Right hindlimb (tissue), 1 donor: ENCODE measurements around the gene ATXN10.
A peak's percentile ranks its signal among the peaks of the same experiment; 100 is the strongest.
"Not testable (repeated sequence)": the region's sequence is repeated elsewhere in the genome, so short reads cannot be mapped to it uniquely, and the experiment has no call there.

Experiments used
- DNase-seq: peaks from one replicate; pipeline ENCODE4 v3.0.0-alpha.2; 2018

ATXN10 gene

GRCh38 chr22:45714390-45714789 is 42.8 kb downstream of the ATXN10 start:
- not testable (repeated sequence) for DNase-seq

- no peak for DNase-seq
Observed at GRCh38 chr22:45717789-45718188, 46.2 kb downstream of the ATXN10 start.

GRCh38 chr22:45718391-45718790 is 46.8 kb downstream of the ATXN10 start:
- DNase-seq, result no peak

GRCh38 chr22:45720839-45721378 is 49.3 kb downstream of the ATXN10 start:
- no peak for DNase-seq

- DNase-seq, result no peak
Observed at GRCh38 chr22:45722006-45722405, 50.4 kb downstream of the ATXN10 start.

GRCh38 chr22:45726081-45726480 is 54.4 kb downstream of the ATXN10 start:
- DNase-seq, result no peak

GRCh38 chr22:45731041-45731797 is 59.6 kb downstream of the ATXN10 start:
- DNase-seq, result no peak

- DNase-seq, result no peak
Observed at GRCh38 chr22:45731798-45732495, 60.3 kb downstream of the ATXN10 start.

- DNase-seq, result no peak
Observed at GRCh38 chr22:45735273-45735672, 63.6 kb downstream of the ATXN10 start.

- DNase-seq, result no peak
Observed at GRCh38 chr22:45738206-45738605, 66.6 kb downstream of the ATXN10 start.

GRCh38 chr22:45740236-45740635 is 68.6 kb downstream of the ATXN10 start:
- no peak for DNase-seq

- DNase-seq, result no peak
Observed at GRCh38 chr22:45742866-45743450, 71.3 kb downstream of the ATXN10 start.

- no peak for DNase-seq
Observed at GRCh38 chr22:45743687-45744086, 72.1 kb downstream of the ATXN10 start.

- DNase-seq, result no peak
Observed at GRCh38 chr22:45744442-45744841, 72.8 kb downstream of the ATXN10 start.

GRCh38 chr22:45750626-45751025 is 79.0 kb downstream of the ATXN10 start:
- no peak for DNase-seq

GRCh38 chr22:45752036-45752435 is 80.4 kb downstream of the ATXN10 start:
- DNase-seq, result no peak

- DNase-seq, result no peak
Observed at GRCh38 chr22:45754822-45755221, 83.2 kb downstream of the ATXN10 start.

GRCh38 chr22:45756558-45756957 is 84.9 kb downstream of the ATXN10 start:
- no peak for DNase-seq

GRCh38 chr22:45757068-45757467 is 85.4 kb downstream of the ATXN10 start:
- peak; percentile 48 for DNase-seq

- no peak for DNase-seq
Observed at GRCh38 chr22:45757936-45758335, 86.3 kb downstream of the ATXN10 start.

GRCh38 chr22:45758603-45759002 is 87.0 kb downstream of the ATXN10 start:
- DNase-seq, result no peak

GRCh38 chr22:45760682-45761081 is 89.0 kb downstream of the ATXN10 start:
- no peak for DNase-seq

- no peak for DNase-seq
Observed at GRCh38 chr22:45762545-45763235, 91.1 kb downstream of the ATXN10 start.
